NB4 (cell line): ENCODE measurements around the gene TRRAP.

ENCODE experiments used
- DNase-seq: peaks from one replicate; pipeline ENCODE4 v3.0.0; 2010; ENCODE audit warnings: low read depth
- H3K4me3 ChIP-seq: one replicate; pipeline ENCODE4 v1.5.1; 2011; ENCODE audit warnings: mild to moderate bottlenecking, low read depth, low read length, moderate library complexity
- MYC ChIP-seq: IDR thresholded peaks from 2 replicates; pipeline ENCODE4 v1.6.1; 2011; ENCODE audit warnings: low read depth, low read length
- POLR2A ChIP-seq: IDR thresholded peaks from 2 replicates; pipeline ENCODE4 v1.6.1; 2011; ENCODE audit warnings: mild to moderate bottlenecking; ENCODE audit not compliant: insufficient read length; ENCODE audit errors: extremely low read depth
- TF ChIP-seq, protein P1 (sequence below): IDR thresholded peaks from 2 replicates; pipeline ENCODE4 v1.6.1; 2011; ENCODE audit warnings: low read depth, low read length
- TF ChIP-seq, protein P2 (sequence below): IDR thresholded peaks from one replicate; pipeline ENCODE4 v1.5.1; 2012; ENCODE audit warnings: low read depth, low read length

Gene TRRAP

DNA sequence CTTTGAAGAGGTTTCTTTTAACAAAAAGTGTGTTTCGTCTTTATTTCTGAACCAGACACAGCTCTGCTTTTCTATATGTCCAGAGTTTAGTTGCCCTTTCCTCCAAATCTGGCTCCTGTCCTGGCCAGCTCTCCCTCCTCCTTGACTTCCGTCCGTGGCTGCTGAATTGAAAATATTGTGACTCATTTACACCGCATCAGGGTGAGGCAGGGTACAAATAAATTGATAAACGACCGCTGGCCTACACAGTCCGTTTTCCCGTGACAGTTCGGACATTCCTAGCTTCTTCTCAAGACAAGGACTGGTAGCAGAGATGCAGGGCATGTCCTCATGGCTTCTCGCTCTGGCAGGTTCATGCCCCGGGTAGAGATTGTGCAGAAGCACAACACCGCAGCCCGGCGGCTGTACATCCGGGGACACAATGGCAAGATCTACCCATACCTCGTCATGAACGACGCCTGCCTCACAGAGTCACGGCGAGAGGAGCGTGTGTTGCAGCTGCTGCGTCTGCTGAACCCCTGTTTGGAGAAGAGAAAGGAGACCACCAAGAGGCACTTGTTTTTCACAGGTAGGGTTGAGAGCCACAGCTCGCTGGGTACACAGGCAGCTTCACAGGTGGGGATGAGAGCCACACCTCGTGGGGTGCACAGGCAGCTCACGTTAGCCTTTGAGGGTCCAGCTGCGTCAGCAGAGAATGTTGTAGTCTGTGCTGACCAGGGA, 126.6 kb downstream of the TRRAP start:
- no peak for DNase-seq
- TF ChIP-seq, protein P1, sequence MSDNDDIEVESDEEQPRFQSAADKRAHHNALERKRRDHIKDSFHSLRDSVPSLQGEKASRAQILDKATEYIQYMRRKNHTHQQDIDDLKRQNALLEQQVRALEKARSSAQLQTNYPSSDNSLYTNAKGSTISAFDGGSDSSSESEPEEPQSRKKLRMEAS, result no peak
- TF ChIP-seq, protein P2, sequence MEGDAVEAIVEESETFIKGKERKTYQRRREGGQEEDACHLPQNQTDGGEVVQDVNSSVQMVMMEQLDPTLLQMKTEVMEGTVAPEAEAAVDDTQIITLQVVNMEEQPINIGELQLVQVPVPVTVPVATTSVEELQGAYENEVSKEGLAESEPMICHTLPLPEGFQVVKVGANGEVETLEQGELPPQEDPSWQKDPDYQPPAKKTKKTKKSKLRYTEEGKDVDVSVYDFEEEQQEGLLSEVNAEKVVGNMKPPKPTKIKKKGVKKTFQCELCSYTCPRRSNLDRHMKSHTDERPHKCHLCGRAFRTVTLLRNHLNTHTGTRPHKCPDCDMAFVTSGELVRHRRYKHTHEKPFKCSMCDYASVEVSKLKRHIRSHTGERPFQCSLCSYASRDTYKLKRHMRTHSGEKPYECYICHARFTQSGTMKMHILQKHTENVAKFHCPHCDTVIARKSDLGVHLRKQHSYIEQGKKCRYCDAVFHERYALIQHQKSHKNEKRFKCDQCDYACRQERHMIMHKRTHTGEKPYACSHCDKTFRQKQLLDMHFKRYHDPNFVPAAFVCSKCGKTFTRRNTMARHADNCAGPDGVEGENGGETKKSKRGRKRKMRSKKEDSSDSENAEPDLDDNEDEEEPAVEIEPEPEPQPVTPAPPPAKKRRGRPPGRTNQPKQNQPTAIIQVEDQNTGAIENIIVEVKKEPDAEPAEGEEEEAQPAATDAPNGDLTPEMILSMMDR, result no peak
- TF ChIP-seq POLR2A, result no peak
- TF ChIP-seq MYC, result no peak

DNA sequence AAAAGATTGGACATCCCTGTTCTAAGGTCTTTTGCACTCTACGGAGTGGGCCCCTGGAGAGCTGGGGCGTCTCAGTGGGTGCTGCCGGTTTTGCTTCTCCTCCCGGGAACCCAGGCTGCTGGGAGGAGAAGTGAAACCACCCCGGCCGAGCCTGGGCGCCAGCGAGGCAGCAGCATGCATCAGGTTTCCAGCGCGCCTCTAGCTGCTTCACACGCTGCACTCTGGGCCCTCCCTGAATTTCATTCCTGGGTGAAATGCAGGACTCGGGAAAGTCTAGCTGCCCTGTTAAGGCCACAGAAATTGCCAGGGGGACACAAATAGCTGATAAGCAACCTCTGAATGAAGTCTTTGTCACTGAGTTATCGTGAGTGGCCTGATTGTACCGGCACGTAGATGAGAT, 127.4 kb downstream of the TRRAP start:
- TF ChIP-seq, protein P1, result no peak
- TF ChIP-seq, protein P2, result no peak
- no peak for TF ChIP-seq MYC
- no peak for TF ChIP-seq POLR2A
- no peak for DNase-seq
- H3K4me3 ChIP-seq, result no peak overlapping the region

More for the DNA sequence above, 126.6 kb downstream of the TRRAP start:
- no peak overlapping the region for H3K4me3 ChIP-seq

DNA sequence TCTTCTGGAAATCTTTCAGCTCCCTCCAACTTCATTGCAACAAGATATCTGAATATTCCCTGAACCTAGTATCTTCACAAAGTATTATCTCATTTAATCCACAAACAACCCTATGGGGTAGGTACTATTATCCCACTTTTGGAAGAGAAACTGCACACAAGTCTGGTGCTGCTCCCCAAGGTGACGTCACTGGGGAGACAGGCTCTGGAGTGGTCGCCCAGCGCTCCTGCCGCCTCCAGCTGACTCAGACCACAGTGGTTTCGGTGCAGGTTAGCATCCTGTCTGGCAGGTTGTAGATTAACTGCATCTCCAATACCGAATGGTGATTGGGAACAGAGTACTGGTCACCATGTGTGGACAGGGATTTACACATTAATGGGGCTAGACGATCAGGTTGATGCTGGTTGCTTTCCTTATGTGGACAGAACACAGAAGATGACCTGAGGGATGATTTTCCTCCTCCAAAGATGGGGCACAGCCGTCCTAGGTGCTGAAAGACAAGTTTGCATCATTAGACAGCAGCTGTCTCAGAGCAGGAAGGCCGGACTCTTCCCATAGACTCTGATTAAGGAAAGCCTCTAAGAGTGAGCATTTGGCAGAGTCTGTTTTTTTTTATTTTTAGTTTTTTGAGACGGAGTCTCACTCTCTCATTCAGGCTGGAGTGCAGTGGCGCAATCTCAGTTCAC, 128.6 kb downstream of the TRRAP start:
- no peak overlapping the region for H3K4me3 ChIP-seq
- DNase-seq, result no peak
- TF ChIP-seq MYC (no peak), POLR2A (no peak)
- TF ChIP-seq, protein P2, result no peak
- TF ChIP-seq, protein P1, result no peak

DNA sequence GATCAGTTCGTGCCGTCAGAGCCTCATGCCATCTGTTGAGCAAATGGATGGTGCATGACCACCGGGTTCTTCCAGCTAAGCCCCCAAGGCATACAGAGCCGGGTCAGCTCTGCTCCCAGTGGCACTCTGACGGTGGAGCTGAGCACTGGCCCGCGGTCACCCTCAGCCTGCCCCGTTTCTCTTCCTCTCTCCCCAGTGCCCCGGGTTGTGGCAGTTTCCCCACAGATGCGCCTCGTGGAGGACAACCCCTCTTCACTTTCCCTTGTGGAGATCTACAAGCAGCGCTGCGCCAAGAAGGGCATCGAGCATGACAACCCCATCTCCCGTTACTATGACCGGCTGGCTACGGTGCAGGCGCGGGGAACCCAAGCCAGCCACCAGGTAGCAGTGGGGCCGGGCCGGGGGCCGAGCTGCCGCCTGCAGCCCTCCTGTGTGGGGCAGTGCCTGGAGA, 129.9 kb downstream of the TRRAP start:
- no peak overlapping the region for H3K4me3 ChIP-seq
- DNase-seq, result no peak
- TF ChIP-seq POLR2A (no peak), MYC (no peak)
- TF ChIP-seq, protein P2, result no peak
- TF ChIP-seq, protein P1, result no peak

DNA sequence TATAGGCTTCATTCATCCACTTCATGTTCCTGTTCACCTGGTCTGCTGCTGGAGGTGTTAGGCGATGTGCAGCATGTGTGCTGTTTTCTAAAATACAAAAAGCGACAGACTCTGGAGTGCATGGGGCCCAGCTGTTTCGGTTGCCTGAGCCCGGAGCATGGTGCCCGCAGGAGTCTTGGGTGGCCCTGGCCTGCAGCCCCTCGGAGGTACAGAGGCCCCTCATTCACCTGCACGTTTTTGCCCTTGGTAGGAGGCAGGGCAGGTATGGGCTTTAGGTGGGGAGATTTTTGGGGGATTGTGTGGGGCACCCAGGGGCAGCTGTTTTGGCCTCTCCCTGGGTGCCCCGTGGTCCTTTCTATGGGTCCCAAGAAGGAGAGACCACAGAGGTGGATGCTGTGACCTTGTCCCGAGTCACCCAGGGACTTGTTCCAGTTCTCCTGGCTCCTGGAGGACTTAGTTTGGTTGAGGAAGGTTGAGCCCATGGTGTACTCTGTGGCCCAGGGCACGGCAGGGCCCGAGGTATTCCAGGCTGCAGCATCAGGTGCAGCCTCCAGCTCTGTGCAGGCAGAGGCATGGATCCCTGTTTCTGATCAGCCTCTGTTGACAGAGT, 130.7 kb downstream of the TRRAP start:
- TF ChIP-seq MYC (no peak), POLR2A (no peak)
- TF ChIP-seq, protein P2, result no peak
- TF ChIP-seq, protein P1, result no peak
- no peak overlapping the region for H3K4me3 ChIP-seq
- DNase-seq, result no peak
